Breast epithelium (tissue), 4 donors: ENCODE data around the gene ZNF428. TPM values are rescaled to one million over a fixed set of nuclear protein-coding genes. Genes with fewer than 3 reads are reported as not detected.

Experiments
- DNase-seq, 2 donors: peaks; one replicate each; pipeline ENCODE4 v3.0.0-alpha.2; 2019; ENCODE audit warnings: low spot score in 2 of 2
- H3K27ac ChIP-seq, 2 donors: fragments of 200-600 bp; sonication (generic) in 1 of 2; one replicate each; pipeline ENCODE4 v1.5.1; 2016 to 2019; ENCODE audit warnings: mild to moderate bottlenecking in 1 of 2
- H3K27me3 ChIP-seq, 2 donors: fragments of 200-600 bp; sonication (generic) in 1 of 2; one replicate each; pipeline versions ENCODE4 v1.5.1 to v1.6.0; 2017 to 2019; ENCODE audit warnings: control low read depth in 1 of 2, mild to moderate bottlenecking in 1 of 2
- H3K36me3 ChIP-seq: fragments of 200-600 bp; one replicate; pipeline ENCODE4 v1.5.1; 2019
- H3K4me1 ChIP-seq, 2 donors: fragments of 200-600 bp; sonication (generic); one replicate each; pipeline ENCODE4 v1.5.1; 2016 to 2019; ENCODE audit warnings: control low read depth in 1 of 2
- H3K4me3 ChIP-seq, 3 donors: fragments of 200-600 bp; sonication (generic); 1 replicate in 2 of 3; 2 replicates in 1 of 3; pipeline ENCODE4 v1.5.1; 2016 to 2019; ENCODE audit warnings: mild to moderate bottlenecking in 3 of 3, moderate library complexity in 2 of 3
- H3K9me3 ChIP-seq, 2 donors: fragments of 200-600 bp; sonication (generic) in 1 of 2; one replicate each; pipeline ENCODE4 v1.5.1; 2016 to 2019; ENCODE audit warnings: control low read depth in 1 of 2
- POLR2A ChIP-seq: fragments of 450-650 bp; IDR thresholded peaks from one replicate; pipeline ENCODE4 v1.6.1; 2016; ENCODE audit warnings: antibody characterized with exemption, mild to moderate bottlenecking, moderate library complexity
- POLR2AphosphoS5 ChIP-seq, 3 donors: sonication (generic); formaldehyde crosslinking; IDR thresholded peaks; one replicate each; pipeline ENCODE4 v1.6.1; 2017; ENCODE audit warnings: antibody characterized with exemption in 3 of 3
- intact Hi-C: fragments of 100-400 bp; cut with DNase I; formaldehyde crosslinking; loops from one replicate; pipeline ENCODE4 v1.15.1; 2023; ENCODE audit warnings: low total_unique reads
- total RNA-seq, 3 donors: library from RNA; depleted of rRNA; stranded (reverse); fragments of >200 nt; gene quantifications; one replicate each; pipeline ENCODE4 v1.1.0, GENCODE V29; 2016
- TF ChIP-seq, protein P1 (sequence below), 3 donors: fragments of 450-650 bp; IDR thresholded peaks; one replicate each; pipeline ENCODE4 v1.5.1; 2016 to 2017; ENCODE audit warnings: antibody characterized with exemption in 3 of 3, mild to moderate bottlenecking in 3 of 3, moderate library complexity in 3 of 3

The ZNF428 gene
- total RNA-seq, 3 donors from 2014 or later, result 24.7 to 31.1 (median 28.2) TPM

DNA sequence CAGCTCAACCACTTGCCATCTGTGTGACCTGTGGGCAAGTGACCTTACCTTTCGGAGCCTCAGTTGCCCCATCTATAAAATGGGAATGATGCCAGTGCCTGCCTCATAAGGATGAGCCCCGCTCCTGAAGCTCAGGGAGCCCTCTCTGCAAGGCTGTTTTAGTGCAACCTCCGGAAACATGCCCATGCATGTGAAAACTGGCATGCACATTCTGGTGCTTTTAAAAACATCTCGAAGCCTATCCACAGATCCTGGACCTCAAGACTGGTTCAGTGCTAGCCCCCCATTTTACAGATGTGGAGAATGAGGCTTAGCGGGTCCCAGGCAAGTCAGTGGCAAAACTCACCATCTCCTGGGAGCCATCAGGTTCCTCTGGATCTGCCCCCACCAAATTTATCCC lies 14.6 kb upstream of the ZNF428 start:
- intact Hi-C loops, result no loop called here

DNA sequence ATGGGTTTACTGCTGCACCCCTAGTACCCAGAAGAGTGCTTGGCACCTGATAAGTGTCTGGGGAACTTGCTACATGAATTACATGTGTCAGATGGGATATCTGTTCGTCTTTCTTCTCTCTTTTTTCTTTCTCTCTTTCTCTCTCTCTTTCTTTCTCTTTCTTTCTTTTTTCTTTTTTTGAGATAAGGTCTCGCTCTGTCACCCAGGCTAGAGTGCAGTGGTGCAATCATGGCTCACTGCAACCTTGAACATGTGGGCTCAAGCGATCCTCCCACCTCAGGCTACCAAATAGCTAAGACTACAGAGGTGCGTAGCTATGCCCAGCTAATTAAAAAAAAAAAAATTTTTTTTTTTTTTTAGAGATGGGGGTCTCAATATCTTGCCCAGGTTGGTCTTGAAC lies 14.1 kb upstream of the ZNF428 start:
- TF ChIP-seq, protein P1, sequence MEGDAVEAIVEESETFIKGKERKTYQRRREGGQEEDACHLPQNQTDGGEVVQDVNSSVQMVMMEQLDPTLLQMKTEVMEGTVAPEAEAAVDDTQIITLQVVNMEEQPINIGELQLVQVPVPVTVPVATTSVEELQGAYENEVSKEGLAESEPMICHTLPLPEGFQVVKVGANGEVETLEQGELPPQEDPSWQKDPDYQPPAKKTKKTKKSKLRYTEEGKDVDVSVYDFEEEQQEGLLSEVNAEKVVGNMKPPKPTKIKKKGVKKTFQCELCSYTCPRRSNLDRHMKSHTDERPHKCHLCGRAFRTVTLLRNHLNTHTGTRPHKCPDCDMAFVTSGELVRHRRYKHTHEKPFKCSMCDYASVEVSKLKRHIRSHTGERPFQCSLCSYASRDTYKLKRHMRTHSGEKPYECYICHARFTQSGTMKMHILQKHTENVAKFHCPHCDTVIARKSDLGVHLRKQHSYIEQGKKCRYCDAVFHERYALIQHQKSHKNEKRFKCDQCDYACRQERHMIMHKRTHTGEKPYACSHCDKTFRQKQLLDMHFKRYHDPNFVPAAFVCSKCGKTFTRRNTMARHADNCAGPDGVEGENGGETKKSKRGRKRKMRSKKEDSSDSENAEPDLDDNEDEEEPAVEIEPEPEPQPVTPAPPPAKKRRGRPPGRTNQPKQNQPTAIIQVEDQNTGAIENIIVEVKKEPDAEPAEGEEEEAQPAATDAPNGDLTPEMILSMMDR (IDR thresholded peaks at IDR 0.05), result no peak
- TF ChIP-seq POLR2A (no peak), POLR2AphosphoS5 (IDR thresholded peaks at IDR 0.05) (no peak)
- H3K4me3 ChIP-seq, result peak overlapping the region in 1 of 3 donors; percentile 48
- no peak overlapping the region for H3K27ac ChIP-seq
- no peaks in the 10 kb centered on the region for H3K27me3 ChIP-seq
- intact Hi-C loops, result no loop called here
- no peak for DNase-seq
- no peaks in the 10 kb centered on the region for H3K4me1 ChIP-seq
- no peaks in the 10 kb centered on the region for H3K9me3 ChIP-seq
- no peaks in the 10 kb centered on the region for H3K36me3 ChIP-seq

More for the DNA sequence above, 14.6 kb upstream of the ZNF428 start:
- Histone ChIP-seq H3K36me3 (no peaks in the 10 kb centered on the region), H3K4me1 (no peaks in the 10 kb centered on the region), H3K27ac (peak overlapping the region; percentile 86 to 89), H3K9me3 (no peaks in the 10 kb centered on the region), H3K4me3 (peak overlapping the region in 2 of 3 donors; percentile 48 to 58), H3K27me3 (no peaks in the 10 kb centered on the region)
- DNase-seq, result peak in 1 of 2 donors; percentile 50
- no peak for TF ChIP-seq POLR2A
- TF ChIP-seq, protein P1 (IDR thresholded peaks at IDR 0.05), result no peak

DNA sequence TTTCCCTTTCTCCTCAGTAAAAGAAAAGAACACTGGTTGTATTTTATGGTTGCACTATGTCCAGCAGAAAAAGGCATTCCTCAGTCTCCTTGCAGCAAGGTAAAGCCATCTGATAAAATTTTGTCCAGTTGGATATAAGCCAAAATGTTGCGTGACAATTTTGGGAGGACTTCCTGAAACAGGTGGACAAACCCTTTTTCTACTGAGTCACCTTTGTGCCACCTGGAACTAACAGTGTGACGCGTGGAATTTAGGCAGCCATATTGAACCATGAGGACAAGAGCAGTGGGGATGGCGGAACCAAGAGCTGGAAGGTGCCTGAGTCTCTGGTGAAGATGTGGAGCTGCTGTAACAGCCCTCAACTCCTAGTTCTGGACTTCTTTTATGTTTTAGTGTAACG lies 12.1 kb upstream of the ZNF428 start:
- Histone ChIP-seq H3K4me3 (no peak overlapping the region), H3K27ac (no peak overlapping the region), H3K27me3 (no peaks in the 10 kb centered on the region), H3K4me1 (no peaks in the 10 kb centered on the region), H3K9me3 (no peaks in the 10 kb centered on the region), H3K36me3 (no peaks in the 10 kb centered on the region)
- intact Hi-C loops, result no loop called here
- no peak for TF ChIP-seq POLR2AphosphoS5 (IDR thresholded peaks at IDR 0.05)
- TF ChIP-seq, protein P1 (IDR thresholded peaks at IDR 0.05), result no peak
- no peak for TF ChIP-seq POLR2A
- no peak for DNase-seq

DNA sequence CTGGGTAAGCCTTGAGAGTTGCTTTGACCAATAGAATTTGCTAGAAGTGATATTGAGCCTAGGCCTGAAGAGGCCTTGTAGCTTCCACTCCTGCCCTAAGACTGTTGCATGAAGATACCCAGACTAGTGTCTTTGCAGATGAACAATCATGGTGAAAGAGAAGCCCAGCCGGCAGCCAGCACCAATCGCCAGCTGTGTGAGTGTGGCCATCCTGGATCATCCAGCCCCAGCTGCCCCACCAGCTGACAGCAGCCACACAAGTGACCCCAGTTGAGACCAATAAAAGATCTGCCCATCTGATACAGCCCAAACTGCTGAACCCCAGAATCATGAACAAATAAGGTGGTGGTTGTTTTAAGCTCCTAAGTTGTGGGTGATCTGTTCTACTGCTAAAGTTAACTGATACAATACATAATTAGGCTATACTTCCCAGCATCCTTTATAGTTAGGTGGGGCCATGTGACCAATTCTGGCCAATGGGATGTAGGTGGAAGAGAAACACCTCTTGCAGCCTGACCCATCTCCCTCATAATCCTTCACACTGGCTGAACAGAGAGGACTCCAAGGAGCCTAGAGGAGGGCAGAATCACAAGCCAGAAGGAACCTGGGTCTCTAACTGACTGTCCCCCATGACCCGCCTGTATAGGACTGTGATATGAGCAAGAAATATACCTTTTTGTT lies 9.4 kb upstream of the ZNF428 start:
- TF ChIP-seq, protein P1 (IDR thresholded peaks at IDR 0.05), result no peak
- TF ChIP-seq POLR2A (no peak), POLR2AphosphoS5 (IDR thresholded peaks at IDR 0.05) (no peak)

DNA sequence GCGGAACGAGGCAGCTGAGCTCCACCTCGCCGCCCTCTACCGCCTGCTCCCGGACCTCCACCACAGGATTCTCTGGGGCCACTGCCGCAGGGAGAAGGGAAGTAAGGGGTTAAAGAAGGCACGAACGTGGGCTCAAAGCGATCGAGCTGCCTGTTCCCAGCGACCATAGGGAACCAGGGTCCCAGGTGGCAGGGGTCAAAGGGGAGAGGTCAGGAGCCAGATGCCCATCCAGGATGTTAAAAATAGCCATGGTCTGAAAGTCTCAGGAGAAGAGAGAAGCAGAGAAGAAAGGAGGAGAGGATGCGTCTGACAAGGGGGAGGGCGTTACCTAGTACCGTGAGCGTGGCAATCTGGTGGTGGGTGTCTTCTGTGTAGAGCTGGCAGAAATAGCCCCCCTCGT lies 7.4 kb upstream of the ZNF428 start:
- H3K9me3 ChIP-seq, result no peaks in the 10 kb centered on the region
- no peak overlapping the region for H3K4me3 ChIP-seq
- H3K36me3 ChIP-seq, result no peaks in the 10 kb centered on the region
- TF ChIP-seq POLR2AphosphoS5 (IDR thresholded peaks at IDR 0.05), result no peak
- TF ChIP-seq, protein P1 (IDR thresholded peaks at IDR 0.05), result no peak
- TF ChIP-seq POLR2A, result no peak
- intact Hi-C loops, result no loop called here
- no peak for DNase-seq
- no peaks in the 10 kb centered on the region for H3K27me3 ChIP-seq
- H3K27ac ChIP-seq, result no peak overlapping the region
- H3K4me1 ChIP-seq, result no peaks in the 10 kb centered on the region

More for the DNA sequence above, 9.4 kb upstream of the ZNF428 start:
- Histone ChIP-seq H3K27ac (no peak overlapping the region), H3K4me1 (no peaks in the 10 kb centered on the region), H3K9me3 (no peaks in the 10 kb centered on the region), H3K36me3 (no peaks in the 10 kb centered on the region), H3K27me3 (no peaks in the 10 kb centered on the region), H3K4me3 (no peak overlapping the region)
- no peak for DNase-seq
- intact Hi-C loops, result no loop called here
